GM18505 (cell line): ENCODE results near the gene MACROD1.

Source experiments
- ATAC-seq: cut with Tn5 transposase; IDR thresholded peaks from one replicate; pipeline ENCODE4 v1.9.1; 2021; ENCODE audit not compliant: unreplicated experiment
- POLR2A ChIP-seq: IDR thresholded peaks from 4 replicates; pipeline ENCODE4 v1.6.1; 2011; ENCODE audit warnings: borderline replicate concordance; ENCODE audit not compliant: insufficient read depth, insufficient read length; ENCODE audit errors: extremely low read depth

Gene MACROD1

DNA sequence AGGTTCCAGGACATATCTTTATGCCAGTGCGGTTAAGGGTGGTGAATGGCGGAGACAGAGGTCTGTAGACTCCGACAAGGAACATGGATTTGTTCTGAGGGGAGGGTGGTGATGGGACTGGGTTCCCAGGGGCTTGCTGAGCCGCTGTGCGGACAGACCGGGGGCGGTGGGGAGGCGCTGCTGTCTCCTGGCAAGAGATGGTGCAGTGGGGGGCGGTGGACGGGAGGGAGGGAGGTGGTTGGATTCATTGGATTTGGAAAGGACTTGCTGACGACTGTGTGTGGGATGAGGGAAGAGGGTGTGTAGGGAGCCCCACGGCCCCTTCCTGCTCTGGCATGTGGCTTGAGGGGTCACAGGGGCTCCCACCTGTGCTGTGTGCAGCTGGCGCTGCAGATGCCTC is 87.0 kb downstream of the MACROD1 start:
- TF ChIP-seq POLR2A: no peak
- ATAC-seq: no peak

DNA sequence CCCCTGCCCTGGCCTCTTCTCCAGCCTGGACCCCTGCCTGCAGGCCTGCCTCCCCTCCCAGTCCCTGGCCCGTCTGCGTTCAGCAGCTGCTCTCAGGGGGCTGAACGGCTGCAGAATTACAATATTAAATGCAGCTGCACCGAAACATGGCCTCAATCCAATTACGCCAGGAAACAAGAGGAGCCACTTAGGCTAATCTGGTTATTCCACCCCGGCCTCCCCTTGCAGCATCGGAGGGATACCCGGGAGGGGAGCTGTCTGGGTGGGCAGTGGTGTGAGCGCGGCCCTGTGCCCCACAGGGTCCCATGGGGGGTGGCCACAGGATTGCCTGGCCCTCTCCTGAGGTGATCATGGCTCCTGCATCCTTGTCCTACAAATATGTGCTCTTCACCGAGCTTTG is 87.6 kb downstream of the MACROD1 start:
- TF ChIP-seq POLR2A: no peak

DNA sequence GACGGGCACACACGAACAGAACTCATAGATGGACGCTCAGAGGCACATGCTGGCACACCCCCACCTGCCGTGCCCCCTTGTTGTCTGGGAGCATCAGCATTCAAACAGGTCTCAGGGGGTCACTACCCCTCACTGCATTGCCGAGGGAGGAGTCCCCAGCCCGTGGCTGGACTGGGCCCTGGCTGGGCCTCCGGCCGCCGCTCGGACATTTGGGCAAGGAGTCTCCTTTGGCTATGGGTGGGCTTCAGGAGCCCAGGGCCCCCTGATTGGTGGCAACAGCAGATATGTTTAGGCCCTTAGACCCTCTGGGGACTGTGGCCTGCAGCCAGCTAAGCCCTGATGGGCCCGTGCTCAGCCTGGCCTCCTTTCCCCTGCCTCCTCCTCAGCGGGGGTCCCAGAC is 88.3 kb downstream of the MACROD1 start:
- no peak for TF ChIP-seq POLR2A
- ATAC-seq: no peak

More for the DNA sequence above, 87.6 kb downstream of the MACROD1 start:
- no peak for ATAC-seq

DNA sequence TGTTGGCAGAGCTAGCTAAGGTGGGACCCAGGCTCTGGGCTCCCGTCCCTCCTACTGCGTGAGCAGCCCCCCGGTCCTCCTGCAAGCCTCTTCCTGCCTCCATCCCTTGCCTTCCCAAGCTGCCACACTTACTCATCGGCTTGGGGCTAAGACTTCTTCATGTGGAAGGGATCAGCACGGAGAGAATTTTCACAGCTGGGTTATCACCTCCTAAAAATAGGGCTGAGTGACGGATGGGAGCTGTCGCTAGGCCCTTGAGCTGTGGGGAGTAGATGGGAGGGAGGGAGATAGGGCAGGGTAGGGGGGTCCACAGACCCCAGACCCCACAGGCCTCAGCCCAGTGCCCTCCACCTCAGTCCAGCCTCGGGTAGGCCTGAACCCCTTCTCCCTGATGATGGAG is 89.2 kb downstream of the MACROD1 start:
- no peak for TF ChIP-seq POLR2A
- ATAC-seq: no peak

DNA sequence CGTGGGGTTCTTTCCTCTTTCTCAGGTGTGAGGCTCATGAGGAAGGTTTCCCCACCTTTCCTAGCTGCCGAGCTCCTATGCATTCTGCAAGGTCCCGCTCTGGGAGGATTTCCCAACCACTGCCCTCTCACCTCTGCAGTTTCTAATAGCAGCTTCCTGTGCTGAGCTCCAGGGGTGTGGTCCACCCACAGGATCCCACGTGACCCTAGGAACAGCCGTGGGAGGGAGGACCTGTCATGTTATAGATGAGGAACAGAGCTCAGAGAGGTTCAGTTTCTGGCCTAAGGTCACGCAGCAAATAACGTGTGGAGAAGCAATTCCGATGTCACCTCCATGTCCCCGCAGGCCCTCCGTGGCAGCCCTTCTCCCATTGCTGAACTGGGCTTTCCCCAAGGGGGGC is 91.7 kb downstream of the MACROD1 start:
- ATAC-seq: no peak
- TF ChIP-seq POLR2A: no peak

DNA sequence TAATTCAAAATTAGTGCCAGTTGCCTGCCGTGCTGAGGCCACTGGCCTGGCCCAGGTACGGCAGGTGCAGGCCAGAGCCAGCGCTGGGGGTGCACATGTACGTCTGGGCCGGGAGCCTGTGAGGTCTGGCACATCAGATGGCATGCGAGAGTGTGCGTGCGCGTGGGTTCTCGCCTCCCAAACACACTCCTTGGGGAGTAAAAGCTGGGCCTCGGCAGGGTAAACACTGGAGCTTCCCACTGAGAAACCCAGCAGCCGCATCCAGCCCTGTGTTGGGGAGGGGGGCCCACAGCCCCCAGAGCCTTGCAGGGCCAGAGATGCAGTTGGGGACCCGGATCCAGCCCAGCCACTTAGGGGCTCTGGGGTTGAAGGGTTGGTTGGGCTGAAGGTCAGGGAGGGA is 92.4 kb downstream of the MACROD1 start:
- TF ChIP-seq POLR2A: no peak
- no peak for ATAC-seq

DNA sequence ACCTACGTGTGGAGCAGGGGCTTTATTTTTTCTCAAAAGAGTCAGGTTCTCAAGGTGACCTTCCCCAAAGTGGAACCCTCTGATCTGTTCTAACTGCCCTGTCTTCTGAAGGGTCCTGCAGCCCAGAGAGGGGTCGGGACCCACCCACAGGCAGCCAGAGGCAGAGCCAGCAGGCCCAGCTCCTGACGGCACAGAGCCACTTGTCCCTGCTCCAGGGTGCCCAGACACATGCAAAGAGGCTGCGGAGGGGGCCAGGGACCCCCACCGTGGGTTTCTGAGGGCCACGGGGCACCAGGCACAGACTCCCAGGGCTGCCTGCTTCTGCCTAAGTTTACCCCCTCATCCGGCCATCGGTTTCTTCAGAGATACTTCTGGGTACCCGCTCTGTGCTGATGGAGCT is 93.0 kb downstream of the MACROD1 start:
- ATAC-seq: no peak
- TF ChIP-seq POLR2A: no peak

DNA sequence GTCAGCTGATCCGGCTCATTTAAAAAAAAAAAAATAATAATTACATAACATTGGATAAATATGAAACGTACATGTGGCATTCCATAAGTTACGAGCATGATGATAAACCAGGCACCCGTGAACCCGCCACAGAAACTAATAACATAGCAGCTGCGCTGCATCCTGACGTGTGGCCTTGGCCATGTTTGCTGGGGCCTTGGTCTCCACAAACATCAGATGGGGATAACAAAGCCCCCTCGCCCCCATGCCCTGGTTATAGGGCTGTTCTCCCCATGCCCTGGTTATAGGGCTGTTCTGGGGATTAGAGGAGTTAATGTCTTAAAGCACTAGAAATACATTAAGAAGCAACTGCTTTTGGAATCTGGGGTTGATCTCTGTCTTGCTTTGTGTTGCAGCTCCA is 93.5 kb downstream of the MACROD1 start:
- ATAC-seq: no peak
- TF ChIP-seq POLR2A: no peak

DNA sequence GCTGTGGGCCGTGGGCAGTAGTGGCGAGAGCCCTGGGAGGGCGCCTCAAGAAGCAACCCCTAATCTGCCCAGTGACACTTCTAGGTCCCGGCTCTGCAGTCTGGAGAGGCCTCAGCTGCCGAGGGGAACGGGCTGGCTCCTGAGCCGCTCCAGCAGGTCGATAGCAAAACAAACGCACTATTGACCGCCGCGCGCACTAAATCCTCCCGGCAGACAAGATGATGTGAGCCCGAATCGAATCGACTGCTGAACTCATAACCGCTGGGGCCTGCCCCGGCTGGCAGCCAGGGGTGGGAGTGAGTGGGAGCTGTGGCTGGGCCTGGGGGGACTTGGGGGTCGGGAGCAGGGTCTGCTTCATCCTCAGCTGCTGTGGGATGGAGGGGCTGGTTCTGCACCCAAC is 94.1 kb downstream of the MACROD1 start:
- ATAC-seq: no peak

DNA sequence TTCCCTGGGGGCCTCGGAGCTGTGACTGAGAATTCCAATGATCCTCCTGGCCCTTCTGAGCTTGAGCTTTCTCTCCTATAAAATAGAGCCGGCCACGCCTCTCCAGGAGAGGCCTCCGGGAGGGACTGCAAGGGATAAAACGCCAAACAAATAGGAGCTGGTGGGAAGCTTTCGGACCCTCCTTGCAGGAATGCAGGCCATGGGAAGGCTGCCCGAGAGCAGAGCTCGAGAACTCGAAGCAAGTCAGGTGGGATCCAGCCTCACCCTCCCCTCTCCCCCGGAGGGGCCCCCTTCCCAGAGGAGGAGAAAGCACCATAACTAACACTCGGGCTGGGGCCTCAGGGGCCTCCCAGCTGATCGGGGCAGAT is 95.6 kb downstream of the MACROD1 start:
- no peak for TF ChIP-seq POLR2A

More for the DNA sequence above, 94.1 kb downstream of the MACROD1 start:
- TF ChIP-seq POLR2A: no peak

DNA sequence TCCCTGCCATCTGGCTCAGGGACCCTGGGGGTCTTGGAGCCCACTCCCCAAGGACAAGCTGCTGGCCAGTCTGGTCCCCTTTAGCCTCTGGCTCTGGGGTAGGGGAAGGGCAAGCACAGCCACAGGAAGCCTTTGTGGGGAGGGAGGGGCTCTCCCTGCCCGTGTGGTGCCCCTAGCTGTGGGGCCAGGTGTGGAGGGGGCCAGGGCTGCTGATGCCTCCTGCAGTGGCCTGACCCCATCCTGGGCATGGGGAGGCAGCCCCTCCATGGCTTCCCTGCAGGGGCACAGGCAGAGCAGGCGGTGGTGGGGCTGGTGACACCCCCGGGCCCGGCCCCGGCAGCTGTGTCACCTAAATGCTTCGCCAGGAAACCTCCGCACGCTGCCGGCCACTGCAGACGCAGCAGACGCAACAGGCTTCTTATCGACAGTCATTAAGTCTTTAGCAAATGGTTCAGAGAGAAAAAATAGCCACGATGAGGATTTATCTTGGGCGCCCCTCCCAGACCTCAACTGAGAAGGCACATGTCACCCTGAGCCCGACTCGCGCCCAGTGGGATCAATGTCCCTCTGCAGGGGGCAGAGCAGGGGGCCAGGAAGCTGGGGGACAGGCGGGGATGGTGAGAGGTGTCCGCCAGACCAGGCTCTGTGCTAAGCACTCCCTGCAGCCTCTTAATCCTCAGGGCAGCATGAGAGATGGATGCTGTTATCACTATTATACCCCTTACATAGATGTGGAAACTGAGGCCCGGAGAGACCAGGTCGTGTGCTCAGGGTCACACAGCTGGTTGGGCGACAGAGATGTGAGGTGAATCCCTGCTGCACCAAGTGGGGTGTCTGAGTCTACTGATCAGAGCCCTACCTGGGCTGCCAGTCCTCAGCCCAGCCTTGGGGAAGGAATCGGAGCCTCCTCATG is 96.3 kb downstream of the MACROD1 start:
- TF ChIP-seq POLR2A: no peak
- ATAC-seq: no peak

More for the DNA sequence above, 95.6 kb downstream of the MACROD1 start:
- ATAC-seq: no peak

DNA sequence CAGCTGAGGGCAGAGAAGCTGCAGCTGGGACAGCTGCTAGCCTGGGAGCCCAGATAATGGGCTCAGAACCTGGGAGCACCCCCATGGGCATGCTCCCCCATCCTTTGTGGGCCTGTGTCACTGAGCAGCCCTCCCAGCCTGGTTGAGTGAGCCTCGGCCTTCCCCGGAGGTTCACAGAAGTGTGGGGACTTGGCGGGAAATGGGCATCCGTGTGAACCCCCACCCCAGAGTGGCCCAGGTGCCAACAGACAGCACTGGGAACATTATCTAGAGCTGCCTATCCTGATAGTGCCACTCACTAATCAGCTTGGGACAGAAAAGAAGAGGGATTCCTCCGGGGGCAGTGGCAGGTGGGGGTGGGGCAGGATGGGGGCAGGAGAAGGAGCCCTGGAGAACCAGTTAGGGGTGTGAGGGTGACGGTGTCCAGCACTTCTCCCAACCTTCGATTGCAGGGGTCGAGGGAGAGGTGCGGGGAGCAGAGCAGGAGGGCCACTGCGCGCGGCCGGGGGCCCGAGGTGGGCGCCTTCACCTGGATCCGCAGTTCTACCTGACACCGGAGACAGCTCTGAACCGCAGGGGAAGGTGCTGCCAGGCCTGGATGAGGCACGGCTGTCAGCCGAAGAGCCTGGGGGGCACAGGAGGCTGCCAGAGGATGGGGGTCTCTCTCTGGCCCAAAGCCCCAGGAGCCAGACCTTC is 97.1 kb downstream of the MACROD1 start:
- ATAC-seq: no peak
- no peak for TF ChIP-seq POLR2A

DNA sequence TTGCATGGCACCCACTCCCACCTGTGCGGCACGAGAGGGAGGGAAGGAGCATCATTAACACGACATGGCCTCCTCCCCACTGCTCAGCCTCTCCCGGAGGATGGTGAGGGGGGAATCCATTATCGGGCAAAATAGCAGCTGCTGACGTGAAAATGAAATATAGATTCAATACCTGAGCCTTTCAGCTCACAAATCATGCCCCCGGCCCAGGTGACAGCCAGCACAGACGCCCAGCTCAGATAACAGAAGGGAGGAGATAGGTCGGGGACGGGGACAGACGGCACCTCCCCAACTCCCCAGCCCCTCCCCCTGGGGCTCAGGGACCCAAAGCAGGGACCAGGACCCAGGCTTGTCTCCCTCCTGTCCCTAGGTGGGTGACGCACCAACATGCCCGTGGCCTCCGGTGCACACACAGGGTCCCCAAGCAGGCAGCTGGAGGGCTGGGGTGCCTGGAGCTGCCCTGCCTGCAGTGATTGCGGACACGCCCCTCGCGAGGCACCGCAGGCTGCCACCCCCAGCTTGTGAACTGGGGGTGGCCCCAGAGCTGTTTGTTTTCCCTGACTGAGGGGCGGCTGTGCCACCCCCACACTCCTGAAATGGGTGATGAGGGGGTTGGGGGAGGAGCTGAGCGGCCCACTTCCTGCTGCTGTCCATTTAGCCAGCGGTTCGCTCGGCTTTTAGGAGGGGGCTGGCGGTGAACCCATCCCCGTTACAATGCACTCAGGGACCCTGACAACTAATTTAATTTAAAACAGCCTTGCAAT is 98.5 kb downstream of the MACROD1 start:
- TF ChIP-seq POLR2A: no peak

DNA sequence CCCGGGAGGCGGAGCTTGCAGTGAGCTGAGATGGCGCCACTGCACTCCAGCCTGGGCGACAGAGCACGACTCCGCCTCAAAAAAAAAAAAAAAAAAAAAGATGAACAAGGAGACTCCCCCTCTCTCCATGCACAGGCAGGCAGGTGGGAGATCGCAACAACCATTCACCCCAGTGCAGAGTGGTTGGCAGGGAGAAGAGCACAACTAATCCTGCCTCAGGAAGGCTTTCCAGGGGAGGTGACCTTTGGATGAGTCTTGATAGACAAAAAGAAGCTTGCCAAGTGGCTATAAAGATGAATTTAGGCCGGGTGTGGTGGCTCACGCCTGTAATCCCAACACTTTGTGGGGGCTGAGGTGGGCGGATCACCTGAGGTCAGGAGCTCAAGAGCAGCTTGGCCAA is 100.2 kb downstream of the MACROD1 start:
- TF ChIP-seq POLR2A: no peak
- ATAC-seq: no peak

More for the DNA sequence above, 98.5 kb downstream of the MACROD1 start:
- ATAC-seq: no peak

DNA sequence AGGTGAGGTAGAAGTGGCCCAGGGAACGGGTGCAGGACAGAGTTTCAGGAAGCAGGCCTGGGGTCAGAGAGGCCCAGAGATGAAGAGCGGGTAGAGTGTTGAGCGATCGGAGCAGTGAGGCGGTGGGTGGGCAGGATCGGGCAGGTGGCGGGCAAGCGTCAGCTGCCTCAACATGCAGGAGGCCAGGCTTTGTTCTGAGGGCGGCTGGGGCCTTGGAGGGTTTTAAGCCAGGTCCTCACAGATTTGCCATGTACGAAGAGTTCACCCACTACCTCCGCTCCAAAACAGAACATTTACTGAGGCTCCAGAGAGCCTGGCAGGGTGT is 100.8 kb downstream of the MACROD1 start:
- ATAC-seq: no peak

More for the DNA sequence above, 100.8 kb downstream of the MACROD1 start:
- TF ChIP-seq POLR2A: no peak
